Mesothelial cell of epicardium (in vitro differentiated cells): ENCODE data around the gene IRF8. TPM values are rescaled to one million over a fixed set of nuclear protein-coding genes. Genes with fewer than 3 reads are reported as not detected.

Experiments used
- DNase-seq, 2 experiments: peaks; one replicate each; pipeline ENCODE4 v3.0.0; 2021; ENCODE audit warnings: low spot score in 2 of 2; ENCODE audit not compliant: unreplicated experiment in 2 of 2
- H3K27ac Mint-ChIP-seq: 2 replicates; pipeline ENCODE4 v1.8.0; 2021; ENCODE audit warnings: mixed read lengths
- H3K27me3 Mint-ChIP-seq: 2 replicates; pipeline ENCODE4 v1.8.0; 2021; ENCODE audit warnings: low read depth, mixed read lengths
- H3K36me3 Mint-ChIP-seq: 2 replicates; pipeline ENCODE4 v1.8.0; 2021; ENCODE audit warnings: mixed read lengths
- H3K4me1 Mint-ChIP-seq: 2 replicates; pipeline ENCODE4 v1.8.0; 2021; ENCODE audit warnings: mixed read lengths
- H3K4me3 Mint-ChIP-seq: 2 replicates; pipeline ENCODE4 v1.8.0; 2021; ENCODE audit warnings: mild to moderate bottlenecking, moderate library complexity, mixed read lengths
- H3K9me3 Mint-ChIP-seq: 2 replicates; pipeline ENCODE4 v1.8.0; 2021; ENCODE audit warnings: mixed read lengths
- CTCF ChIP-seq: fragments of 200-600 bp; sonication (generic); IDR thresholded peaks from one replicate; pipeline ENCODE4 v1.5.0; 2021; ENCODE audit warnings: antibody characterized with exemption; ENCODE audit not compliant: unreplicated experiment
- total RNA-seq: library from RNA; stranded (reverse); gene quantifications from 3 replicates; pipeline ENCODE4 v1.2.1, GENCODE V29; 2021

The IRF8 gene
- total RNA-seq, 1 donor from 2014 or later: 5.8 TPM

DNA sequence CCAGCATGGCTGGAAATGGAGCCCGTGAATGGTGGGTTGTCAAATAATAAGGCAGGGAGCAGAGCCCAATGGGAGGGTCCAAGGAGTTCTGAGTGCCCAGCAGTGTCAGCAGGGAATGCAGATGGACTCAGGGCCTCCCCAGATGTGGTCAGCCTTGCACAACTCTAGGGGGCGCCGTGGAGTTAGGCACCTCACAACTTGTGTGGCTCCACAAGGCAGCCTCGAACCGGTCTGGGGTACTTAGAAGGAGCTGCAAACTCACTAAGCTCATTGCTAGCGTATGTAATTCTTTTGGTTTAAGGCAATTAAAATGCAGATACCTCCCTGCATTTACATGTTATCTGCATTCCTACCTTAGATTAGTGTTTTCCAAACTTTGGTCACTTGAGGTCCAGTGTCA lies 18.1 kb downstream of the IRF8 start:
- DNase-seq: no peak

GRCh38 chr16:85917959-85918358 lies 19.0 kb downstream of the IRF8 start:
- Mint-ChIP-seq H3K27ac (no peak overlapping the region), H3K4me1 (peaks cover 25% of the 10 kb centered on the region), H3K27me3 (no peaks in the 10 kb centered on the region), H3K4me3 (no peak overlapping the region), H3K36me3 (peaks cover 4% of the 10 kb centered on the region), H3K9me3 (no peaks in the 10 kb centered on the region)
- no peak for DNase-seq
- TF ChIP-seq CTCF: no peak

More for the DNA sequence above, 18.1 kb downstream of the IRF8 start:
- no peak overlapping the region for H3K4me3 Mint-ChIP-seq
- peaks cover 33% of the 10 kb centered on the region for H3K4me1 Mint-ChIP-seq
- no peak overlapping the region for H3K27ac Mint-ChIP-seq
- H3K27me3 Mint-ChIP-seq: no peaks in the 10 kb centered on the region
- H3K36me3 Mint-ChIP-seq: peaks cover 4% of the 10 kb centered on the region
- H3K9me3 Mint-ChIP-seq: no peaks in the 10 kb centered on the region
- no peak for TF ChIP-seq CTCF

DNA sequence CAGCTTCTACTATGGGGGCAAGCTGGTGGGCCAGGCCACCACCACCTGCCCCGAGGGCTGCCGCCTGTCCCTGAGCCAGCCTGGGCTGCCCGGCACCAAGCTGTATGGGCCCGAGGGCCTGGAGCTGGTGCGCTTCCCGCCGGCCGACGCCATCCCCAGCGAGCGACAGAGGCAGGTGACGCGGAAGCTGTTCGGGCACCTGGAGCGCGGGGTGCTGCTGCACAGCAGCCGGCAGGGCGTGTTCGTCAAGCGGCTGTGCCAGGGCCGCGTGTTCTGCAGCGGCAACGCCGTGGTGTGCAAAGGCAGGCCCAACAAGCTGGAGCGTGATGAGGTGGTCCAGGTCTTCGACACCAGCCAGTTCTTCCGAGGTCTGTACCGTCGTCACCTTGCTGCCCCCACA lies 19.5 kb downstream of the IRF8 start:
- DNase-seq: no peak
- H3K9me3 Mint-ChIP-seq: no peaks in the 10 kb centered on the region
- no peak overlapping the region for H3K4me3 Mint-ChIP-seq
- H3K27me3 Mint-ChIP-seq: no peaks in the 10 kb centered on the region
- TF ChIP-seq CTCF: no peak
- peaks cover 4% of the 10 kb centered on the region for H3K36me3 Mint-ChIP-seq
- H3K4me1 Mint-ChIP-seq: peaks cover 21% of the 10 kb centered on the region
- H3K27ac Mint-ChIP-seq: no peak overlapping the region

DNA sequence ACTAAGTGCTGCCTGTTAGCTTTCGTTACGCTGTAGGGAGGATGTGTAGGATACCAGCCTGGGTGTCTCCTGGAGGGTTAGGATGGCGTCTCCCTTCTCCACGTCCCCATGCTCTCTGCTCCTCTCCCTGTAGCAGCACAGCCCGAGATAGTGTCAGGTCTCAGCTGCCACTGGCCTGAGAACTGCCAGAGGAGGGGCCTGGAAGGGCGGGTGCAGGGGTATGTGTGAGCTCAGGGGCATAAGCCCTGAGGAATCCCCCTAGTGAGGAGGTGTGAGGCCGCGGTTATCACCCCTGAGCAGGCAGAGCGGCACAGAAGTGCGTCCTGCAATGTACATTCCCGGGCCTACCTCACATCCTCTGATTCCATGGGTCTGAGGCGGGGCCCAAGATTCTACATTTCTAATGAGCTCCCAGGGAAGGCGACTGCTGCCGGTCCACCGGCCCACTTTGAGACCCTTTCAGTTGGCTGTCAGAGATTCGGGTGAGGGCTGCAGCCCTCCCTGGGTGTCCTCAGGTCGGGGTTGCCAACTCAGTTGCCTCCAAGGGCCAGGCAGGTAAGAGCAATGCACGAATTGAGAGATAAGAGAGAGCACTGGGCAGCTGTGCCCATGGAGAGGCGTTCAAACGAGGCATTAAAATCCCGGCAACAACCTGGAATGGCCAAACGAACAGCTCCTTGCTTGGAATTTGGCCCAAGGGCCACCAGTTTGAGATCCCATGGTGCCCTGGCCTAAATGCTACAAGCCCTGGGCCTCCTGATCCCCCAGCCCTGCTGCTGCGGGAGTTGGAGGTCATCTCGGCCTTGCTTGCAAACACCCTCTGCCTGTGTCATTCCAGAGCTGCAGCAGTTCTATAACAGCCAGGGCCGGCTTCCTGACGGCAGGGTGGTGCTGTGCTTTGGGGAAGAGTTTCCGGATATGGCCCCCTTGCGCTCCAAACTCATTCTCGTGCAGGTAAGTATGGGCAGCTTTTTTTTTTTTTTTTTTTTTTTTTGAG lies 20.6 kb downstream of the IRF8 start:
- Mint-ChIP-seq H3K27me3 (no peaks in the 10 kb centered on the region), H3K4me1 (peaks cover 31% of the 10 kb centered on the region), H3K9me3 (no peaks in the 10 kb centered on the region), H3K27ac (no peak overlapping the region), H3K4me3 (no peak overlapping the region), H3K36me3 (peaks cover 4% of the 10 kb centered on the region)
- no peak for TF ChIP-seq CTCF
- no peak for DNase-seq

GRCh38 chr16:85921026-85921425 lies 22.1 kb downstream of the IRF8 start:
- Mint-ChIP-seq H3K27ac (peak overlapping the region; percentile 68), H3K27me3 (no peaks in the 10 kb centered on the region), H3K4me1 (peaks cover 43% of the 10 kb centered on the region), H3K36me3 (peaks cover 4% of the 10 kb centered on the region), H3K9me3 (no peaks in the 10 kb centered on the region), H3K4me3 (no peak overlapping the region)
- TF ChIP-seq CTCF: no peak
- no peak for DNase-seq
